ENCODE measurements around the gene RPSA.

Gene RPSA

GRCh38 chr3:39376959-39377634 lies 29.4 kb upstream of the RPSA start:
- DNase-seq (ENCODE audit: low read depth), result no peak
- no peak overlapping the region for H3K4me3 ChIP-seq (ENCODE audit: low read depth, low read length)
- TF ChIP-seq, protein P1, sequence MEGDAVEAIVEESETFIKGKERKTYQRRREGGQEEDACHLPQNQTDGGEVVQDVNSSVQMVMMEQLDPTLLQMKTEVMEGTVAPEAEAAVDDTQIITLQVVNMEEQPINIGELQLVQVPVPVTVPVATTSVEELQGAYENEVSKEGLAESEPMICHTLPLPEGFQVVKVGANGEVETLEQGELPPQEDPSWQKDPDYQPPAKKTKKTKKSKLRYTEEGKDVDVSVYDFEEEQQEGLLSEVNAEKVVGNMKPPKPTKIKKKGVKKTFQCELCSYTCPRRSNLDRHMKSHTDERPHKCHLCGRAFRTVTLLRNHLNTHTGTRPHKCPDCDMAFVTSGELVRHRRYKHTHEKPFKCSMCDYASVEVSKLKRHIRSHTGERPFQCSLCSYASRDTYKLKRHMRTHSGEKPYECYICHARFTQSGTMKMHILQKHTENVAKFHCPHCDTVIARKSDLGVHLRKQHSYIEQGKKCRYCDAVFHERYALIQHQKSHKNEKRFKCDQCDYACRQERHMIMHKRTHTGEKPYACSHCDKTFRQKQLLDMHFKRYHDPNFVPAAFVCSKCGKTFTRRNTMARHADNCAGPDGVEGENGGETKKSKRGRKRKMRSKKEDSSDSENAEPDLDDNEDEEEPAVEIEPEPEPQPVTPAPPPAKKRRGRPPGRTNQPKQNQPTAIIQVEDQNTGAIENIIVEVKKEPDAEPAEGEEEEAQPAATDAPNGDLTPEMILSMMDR (IDR thresholded peaks at IDR 0.05; ENCODE audit: control insufficient read depth, extremely low read depth, insufficient read depth), result no peak

DNA sequence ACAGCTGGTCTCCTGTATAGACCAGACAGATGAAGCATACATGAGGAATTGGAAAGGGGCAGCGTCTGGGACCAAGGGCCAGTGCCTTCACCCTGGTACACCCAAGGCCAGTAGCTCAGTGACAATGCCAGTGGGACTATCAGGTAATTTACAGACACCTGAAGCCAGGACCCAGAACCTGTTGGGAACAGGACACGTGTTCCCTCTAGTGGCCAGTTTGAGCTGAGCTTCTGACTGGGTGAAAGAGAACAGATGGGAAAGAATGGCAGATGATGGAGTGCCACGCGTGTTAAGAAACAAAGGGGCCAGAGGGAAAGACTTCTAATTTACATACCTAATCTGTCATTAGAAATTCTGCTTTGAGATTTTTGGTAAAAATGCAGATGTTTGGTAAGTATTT lies 28.4 kb upstream of the RPSA start:
- peak; percentile 63 for DNase-seq (ENCODE audit: low read depth)
- TF ChIP-seq, protein P1 (IDR thresholded peaks at IDR 0.05; ENCODE audit: control insufficient read depth, extremely low read depth, insufficient read depth), result peak; percentile 93
- no peak overlapping the region for H3K4me3 ChIP-seq (ENCODE audit: low read depth, low read length)

DNA sequence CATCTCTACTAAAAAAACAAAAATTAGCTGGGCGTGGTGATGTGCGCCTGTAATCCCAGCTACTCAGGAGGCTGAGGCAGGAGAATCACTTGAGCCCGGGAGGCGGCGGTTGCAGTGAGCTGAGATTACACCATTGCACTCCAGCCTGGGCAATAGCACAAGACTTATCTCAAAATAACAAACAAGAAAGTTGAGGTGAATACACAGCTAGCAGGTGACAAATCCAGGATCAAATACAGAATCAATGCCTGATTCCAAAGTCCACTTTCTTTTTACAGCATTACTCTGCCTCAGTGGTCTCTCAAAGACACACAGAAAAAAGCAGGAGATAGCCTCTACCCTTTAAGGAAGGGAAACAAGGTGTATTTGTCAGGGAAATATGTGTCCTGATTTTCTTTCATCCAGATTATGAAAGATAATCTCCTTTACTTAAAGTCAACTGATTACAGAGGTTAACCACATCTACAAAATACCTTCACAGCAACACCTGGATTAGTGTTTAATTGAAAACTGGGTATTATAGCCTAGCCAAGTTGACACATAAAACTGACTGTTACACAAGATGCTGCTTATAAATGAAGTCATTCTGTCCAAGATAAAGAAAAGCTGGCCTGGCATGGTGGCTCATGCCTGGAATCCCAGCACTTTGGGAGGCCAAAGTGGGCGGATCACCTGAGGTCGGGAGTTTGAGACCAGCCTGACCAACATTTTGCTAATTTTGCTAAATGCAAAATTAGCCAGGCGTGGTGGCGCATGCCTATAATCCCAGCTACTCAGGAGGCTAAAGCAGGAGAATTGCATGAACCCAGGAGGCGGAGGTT lies 27.4 kb upstream of the RPSA start:
- TF ChIP-seq, protein P1 (IDR thresholded peaks at IDR 0.05; ENCODE audit: control insufficient read depth, extremely low read depth, insufficient read depth), result no peak
- no peak for DNase-seq (ENCODE audit: low read depth)
- no peak overlapping the region for H3K4me3 ChIP-seq (ENCODE audit: low read depth, low read length)

GRCh38 chr3:39379778-39380155 lies 26.8 kb upstream of the RPSA start:
- no peak overlapping the region for H3K4me3 ChIP-seq (ENCODE audit: low read depth, low read length)
- DNase-seq (ENCODE audit: low read depth), result no peak
- TF ChIP-seq, protein P1 (IDR thresholded peaks at IDR 0.05; ENCODE audit: control insufficient read depth, extremely low read depth, insufficient read depth), result no peak

GRCh38 chr3:39381432-39381831 lies 25.1 kb upstream of the RPSA start:
- DNase-seq (ENCODE audit: low read depth), result no peak
- TF ChIP-seq, protein P1 (IDR thresholded peaks at IDR 0.05; ENCODE audit: control insufficient read depth, extremely low read depth, insufficient read depth), result no peak
- H3K4me3 ChIP-seq (ENCODE audit: low read depth, low read length), result no peak overlapping the region

GRCh38 chr3:39383045-39383880 lies 23.3 kb upstream of the RPSA start, which contains the start of gene SLC25A38:
Gene SLC25A38 (plus strand): TSS chr3:39383370. CDS start chr3:39383725, 355 bp downstream.
- peak; percentile 82 for DNase-seq (ENCODE audit: low read depth)
- TF ChIP-seq, protein P1 (IDR thresholded peaks at IDR 0.05; ENCODE audit: control insufficient read depth, extremely low read depth, insufficient read depth), result peak; percentile 32; the same call in 1 of the 2 replicates
- H3K4me3 ChIP-seq (ENCODE audit: low read depth, low read length), result peak within 1 kb of the TSS; percentile 87

All from LNCaP clone FGC (cell line).